ENCODE data around the gene TMEM52. TPM values are rescaled to one million over a fixed set of nuclear protein-coding genes. Genes with fewer than 3 reads are reported as not detected.
A peak's percentile ranks its signal among the peaks of the same experiment; 100 is the strongest.

TMEM52 gene
- total and polyA plus RNA-seq, 2 of the 13 experiments (the other 11 are each of a cell fraction or from before 2014, with no cell fraction given) = 13.2 to 18.7 TPM

DNA sequence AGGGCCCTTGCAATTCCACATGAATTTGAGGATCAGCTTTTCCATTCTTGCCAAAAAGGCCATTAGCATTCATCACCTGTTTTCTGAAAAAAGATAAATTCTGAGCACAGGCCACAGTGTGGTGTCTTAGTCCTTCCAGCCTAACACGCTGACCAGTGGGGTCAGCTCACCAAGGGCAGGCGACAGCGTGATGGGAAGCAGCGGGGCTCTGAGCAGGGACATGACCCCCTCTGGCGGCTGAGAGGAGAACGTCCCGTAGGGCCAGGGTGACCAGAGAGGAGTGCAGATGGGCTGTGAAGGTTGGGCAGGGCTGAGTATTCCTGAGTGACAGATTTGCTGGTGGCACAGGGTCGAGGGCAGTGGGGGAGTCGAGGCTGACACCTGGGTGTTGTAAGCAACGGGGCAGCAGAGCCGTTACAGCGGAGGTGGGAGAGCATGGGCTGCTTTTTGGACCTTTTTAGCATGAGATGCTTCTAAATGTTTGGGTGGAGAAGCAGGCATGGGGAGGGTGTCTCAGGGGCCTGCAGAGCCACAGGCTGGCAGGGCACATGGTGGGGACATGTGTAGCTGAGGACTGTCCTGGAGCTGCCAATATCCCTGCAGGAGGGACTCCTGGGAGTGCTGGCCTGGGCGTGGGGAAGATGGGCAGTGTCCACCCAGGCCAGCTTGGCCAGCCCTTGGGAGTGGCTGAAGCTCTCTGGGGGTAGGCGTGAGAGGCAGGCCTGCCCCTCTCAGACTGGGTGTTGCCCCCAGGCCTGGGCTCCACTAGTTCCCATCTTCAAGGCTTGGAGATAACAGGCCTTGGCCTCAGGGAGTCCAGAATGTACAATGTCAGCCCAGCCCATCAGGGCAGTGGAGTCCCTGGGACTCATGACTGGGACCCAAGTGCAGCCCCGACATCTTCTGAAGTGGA lies 12.6 kb downstream of the TMEM52 start (continued):
- TF ChIP-seq, protein P1, sequence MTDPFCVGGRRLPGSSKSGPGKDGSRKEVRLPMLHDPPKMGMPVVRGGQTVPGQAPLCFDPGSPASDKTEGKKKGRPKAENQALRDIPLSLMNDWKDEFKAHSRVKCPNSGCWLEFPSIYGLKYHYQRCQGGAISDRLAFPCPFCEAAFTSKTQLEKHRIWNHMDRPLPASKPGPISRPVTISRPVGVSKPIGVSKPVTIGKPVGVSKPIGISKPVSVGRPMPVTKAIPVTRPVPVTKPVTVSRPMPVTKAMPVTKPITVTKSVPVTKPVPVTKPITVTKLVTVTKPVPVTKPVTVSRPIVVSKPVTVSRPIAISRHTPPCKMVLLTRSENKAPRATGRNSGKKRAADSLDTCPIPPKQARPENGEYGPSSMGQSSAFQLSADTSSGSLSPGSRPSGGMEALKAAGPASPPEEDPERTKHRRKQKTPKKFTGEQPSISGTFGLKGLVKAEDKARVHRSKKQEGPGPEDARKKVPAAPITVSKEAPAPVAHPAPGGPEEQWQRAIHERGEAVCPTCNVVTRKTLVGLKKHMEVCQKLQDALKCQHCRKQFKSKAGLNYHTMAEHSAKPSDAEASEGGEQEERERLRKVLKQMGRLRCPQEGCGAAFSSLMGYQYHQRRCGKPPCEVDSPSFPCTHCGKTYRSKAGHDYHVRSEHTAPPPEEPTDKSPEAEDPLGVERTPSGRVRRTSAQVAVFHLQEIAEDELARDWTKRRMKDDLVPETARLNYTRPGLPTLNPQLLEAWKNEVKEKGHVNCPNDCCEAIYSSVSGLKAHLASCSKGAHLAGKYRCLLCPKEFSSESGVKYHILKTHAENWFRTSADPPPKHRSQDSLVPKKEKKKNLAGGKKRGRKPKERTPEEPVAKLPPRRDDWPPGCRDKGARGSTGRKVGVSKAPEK (CRISPR knock-in tag; IDR thresholded peaks at IDR 0.05; ENCODE audit: borderline replicate concordance) = no peak
- TF ChIP-seq, protein P2, sequence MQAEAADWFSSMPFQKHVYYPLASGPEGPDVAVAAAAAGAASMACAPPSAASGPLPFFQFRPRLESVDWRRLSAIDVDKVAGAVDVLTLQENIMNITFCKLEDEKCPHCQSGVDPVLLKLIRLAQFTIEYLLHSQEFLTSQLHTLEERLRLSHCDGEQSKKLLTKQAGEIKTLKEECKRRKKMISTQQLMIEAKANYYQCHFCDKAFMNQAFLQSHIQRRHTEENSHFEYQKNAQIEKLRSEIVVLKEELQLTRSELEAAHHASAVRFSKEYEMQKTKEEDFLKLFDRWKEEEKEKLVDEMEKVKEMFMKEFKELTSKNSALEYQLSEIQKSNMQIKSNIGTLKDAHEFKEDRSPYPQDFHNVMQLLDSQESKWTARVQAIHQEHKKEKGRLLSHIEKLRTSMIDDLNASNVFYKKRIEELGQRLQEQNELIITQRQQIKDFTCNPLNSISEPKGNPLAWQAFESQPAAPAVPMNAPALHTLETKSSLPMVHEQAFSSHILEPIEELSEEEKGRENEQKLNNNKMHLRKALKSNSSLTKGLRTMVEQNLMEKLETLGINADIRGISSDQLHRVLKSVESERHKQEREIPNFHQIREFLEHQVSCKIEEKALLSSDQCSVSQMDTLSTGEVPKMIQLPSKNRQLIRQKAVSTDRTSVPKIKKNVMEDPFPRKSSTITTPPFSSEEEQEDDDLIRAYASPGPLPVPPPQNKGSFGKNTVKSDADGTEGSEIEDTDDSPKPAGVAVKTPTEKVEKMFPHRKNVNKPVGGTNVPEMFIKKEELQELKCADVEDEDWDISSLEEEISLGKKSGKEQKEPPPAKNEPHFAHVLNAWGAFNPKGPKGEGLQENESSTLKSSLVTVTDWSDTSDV (CRISPR knock-in tag; IDR thresholded peaks at IDR 0.05) = no peak
- TF ChIP-seq MEF2D (CRISPR knock-in tag; IDR thresholded peaks at IDR 0.05) (peak; percentile 43; the same call in 1 of the 2 replicates), SUZ12 (IDR thresholded peaks at IDR 0.05; ENCODE audit: low read depth, low read length) (no peak), ZNF589 (CRISPR knock-in tag; conservative IDR thresholded peaks at IDR 0.05) (no peak), EP300 (IDR thresholded peaks at IDR 0.05; ENCODE audit: low read depth in 2 of 2, low read length in 2 of 2) (no peak), EP300 (CRISPR knock-in tag; IDR thresholded peaks at IDR 0.05; ENCODE audit: borderline replicate concordance) (0 out of 2 replicates have a peak, but pooled peaks have one; percentile 15), ZC3H4 (CRISPR knock-in tag; IDR thresholded peaks at IDR 0.05; ENCODE audit: borderline replicate concordance) (no peak), TBX3 (IDR thresholded peaks at IDR 0.05; ENCODE audit: borderline replicate concordance) (no peak), ARNT2 (CRISPR knock-in tag; IDR thresholded peaks at IDR 0.05; ENCODE audit: low read depth) (no peak), ZNF761 (CRISPR knock-in tag; conservative IDR thresholded peaks at IDR 0.05) (no peak), STAT5B (CRISPR knock-in tag; IDR thresholded peaks at IDR 0.05) (no peak; the same call in 1 of the 2 replicates), AGO2 (optimal IDR thresholded peaks at IDR 0.05; ENCODE audit: low read depth, low read length) (peak; percentile 3), PTBP1 (IDR thresholded peaks at IDR 0.05; ENCODE audit: low read depth, low read length, poor library complexity, severe bottlenecking) (no peak)
- TF ChIP-seq, protein P3, sequence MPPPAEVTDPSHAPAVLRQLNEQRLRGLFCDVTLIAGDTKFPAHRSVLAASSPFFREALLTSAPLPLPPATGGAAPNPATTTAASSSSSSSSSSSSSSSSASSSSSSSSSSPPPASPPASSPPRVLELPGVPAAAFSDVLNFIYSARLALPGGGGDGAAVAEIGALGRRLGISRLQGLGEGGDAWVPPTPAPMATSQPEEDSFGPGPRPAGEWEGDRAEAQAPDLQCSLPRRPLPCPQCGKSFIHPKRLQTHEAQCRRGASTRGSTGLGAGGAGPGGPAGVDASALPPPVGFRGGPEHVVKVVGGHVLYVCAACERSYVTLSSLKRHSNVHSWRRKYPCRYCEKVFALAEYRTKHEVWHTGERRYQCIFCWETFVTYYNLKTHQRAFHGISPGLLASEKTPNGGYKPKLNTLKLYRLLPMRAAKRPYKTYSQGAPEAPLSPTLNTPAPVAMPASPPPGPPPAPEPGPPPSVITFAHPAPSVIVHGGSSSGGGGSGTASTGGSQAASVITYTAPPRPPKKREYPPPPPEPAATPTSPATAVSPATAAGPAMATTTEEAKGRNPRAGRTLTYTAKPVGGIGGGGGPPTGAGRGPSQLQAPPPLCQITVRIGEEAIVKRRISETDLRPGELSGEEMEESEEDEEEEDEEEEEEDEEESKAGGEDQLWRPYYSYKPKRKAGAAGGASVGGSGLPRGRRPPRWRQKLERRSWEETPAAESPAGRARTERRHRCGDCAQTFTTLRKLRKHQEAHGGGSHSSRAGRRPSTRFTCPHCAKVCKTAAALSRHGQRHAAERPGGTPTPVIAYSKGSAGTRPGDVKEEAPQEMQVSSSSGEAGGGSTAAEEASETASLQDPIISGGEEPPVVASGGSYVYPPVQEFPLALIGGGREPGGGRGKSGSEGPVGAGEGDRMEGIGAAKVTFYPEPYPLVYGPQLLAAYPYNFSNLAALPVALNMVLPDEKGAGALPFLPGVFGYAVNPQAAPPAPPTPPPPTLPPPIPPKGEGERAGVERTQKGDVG (CRISPR knock-in tag; IDR thresholded peaks at IDR 0.05; ENCODE audit: borderline replicate concordance) = 0 out of 2 replicates have a peak, but pooled peaks have one; percentile 22
- TF ChIP-seq, protein P4, sequence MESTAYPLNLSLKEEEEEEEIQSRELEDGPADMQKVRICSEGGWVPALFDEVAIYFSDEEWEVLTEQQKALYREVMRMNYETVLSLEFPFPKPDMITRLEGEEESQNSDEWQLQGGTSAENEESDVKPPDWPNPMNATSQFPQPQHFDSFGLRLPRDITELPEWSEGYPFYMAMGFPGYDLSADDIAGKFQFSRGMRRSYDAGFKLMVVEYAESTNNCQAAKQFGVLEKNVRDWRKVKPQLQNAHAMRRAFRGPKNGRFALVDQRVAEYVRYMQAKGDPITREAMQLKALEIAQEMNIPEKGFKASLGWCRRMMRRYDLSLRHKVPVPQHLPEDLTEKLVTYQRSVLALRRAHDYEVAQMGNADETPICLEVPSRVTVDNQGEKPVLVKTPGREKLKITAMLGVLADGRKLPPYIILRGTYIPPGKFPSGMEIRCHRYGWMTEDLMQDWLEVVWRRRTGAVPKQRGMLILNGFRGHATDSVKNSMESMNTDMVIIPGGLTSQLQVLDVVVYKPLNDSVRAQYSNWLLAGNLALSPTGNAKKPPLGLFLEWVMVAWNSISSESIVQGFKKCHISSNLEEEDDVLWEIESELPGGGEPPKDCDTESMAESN (CRISPR knock-in tag; conservative IDR thresholded peaks at IDR 0.05) = no peak
